SHP77 treated with DMSO at 0.1 percent for 48 hours (cell line): Measurements from ENCODE around the gene SNRK.

Experiments
- DNase-seq: peaks from one replicate; lab custom pipeline; 2025; lab: John Stamatoyannopoulos, UW

The SNRK gene

DNA sequence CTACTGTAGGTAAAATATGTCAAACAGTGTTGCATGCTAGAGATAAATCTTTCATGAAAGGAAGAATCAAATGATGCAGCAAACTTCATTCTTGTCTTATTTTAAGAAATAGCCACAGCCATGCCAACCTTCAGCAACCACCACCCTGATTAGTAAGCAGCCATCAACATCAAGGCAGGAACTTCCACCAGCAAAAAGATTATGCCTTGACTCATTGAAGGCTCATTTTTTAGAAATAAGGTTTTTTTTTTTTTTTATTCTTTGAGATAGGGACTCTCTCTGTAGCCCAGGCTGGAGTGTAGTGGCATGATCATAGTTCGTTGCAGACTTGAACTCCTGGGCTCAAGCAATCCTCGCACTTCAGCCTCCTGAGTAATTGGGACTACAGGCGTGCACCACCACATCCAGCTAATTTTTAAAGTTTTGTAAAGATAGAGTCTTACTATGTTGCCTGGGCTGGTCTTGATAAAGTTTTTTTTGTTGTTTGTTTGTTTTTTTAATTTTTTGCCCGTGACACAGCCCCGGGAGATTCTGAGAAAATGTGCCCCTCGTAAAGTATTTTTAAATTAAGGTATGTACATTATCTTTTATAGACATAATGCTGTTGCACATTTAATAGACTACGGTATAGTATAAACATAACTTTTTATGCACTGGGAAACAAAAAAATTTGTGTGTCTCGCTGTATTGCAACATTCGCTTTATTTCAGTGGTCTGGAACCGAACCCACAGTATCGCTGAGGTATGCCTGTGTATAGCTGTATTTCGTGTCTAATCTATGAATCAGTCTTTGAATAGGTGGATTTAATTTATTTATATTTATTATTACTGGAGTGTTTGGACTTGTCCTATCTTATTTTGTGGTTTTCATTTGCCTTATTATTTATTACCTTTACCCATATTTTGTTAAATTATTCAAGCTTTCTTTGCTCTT is 23.3 kb downstream of the SNRK start:
- DNase-seq = no peak

DNA sequence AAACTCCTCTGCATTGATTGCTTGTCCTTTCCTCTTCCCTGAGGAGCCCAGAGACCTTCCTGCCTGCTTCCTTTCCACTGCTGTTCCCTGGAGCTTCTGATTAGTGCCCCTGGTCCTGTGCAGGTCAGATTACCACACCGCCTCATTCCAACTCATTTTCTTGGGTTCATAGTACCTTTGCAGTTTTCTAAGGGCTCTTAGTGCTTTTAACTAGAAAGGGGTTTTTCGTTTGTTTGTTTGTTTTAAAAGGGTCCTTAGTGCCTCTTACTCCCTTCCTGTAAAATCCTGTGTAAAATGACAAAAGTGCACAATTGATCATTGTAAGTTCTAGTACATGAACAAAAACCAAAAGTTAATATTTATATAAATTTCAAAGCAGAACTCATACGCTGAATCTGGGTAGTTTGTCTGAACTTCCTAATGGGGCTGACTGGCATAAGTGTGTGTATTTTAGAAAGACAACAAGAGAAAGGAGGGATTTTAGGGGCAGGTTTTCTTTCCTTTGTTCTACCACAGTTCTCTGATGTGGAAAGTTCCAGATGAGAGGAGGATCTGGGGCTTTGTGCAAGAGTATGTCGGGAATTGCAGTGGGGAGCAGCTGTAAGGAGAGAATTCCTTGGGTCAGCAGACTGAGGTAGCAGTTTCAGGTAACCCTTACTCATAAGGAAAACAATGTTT is 30.6 kb downstream of the SNRK start:
- no peak for DNase-seq

DNA sequence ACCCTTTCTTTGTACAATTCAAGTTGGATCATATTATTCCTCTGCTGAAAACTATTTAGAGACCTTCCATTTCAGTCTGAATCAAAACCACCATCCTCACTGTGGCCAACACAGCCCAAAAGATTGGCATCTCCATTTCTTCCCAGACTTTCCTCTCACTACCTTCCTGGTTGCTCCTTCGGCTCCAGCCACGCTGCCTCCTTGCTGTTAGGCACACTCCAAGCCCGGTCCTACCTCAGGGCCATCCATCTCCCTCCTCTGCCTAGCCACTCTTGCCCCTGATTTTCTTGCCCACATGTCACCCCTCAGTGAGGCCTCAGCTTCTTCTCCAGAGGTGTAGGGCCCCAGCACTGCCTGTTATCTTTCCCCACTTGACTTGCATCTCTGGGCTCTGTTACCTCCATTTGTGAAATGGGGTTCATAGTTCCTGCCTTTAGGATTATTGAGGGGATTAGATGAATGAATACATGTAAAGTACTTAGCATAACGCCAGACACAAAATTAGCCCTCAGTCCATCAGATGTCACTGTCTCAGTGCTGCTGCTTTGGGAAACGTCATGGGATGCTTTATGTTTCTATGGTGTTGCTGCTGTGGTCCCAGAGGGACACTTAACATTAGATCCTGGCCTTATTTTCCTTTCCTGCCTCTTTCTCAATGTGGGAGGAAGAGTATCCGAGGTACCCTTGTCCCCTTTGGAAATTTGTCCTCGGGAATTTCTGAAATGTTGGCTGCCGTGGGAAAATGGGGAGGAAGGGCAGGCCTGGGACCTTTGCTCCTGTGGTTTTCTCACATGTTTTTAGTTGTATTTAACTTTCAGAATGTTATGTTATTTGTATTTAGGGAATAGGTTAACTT is 31.3 kb downstream of the SNRK start:
- no peak for DNase-seq

- DNase-seq = no peak
Observed at GRCh38 chr3:43319376-43319775, 33.0 kb downstream of the SNRK start.

DNA sequence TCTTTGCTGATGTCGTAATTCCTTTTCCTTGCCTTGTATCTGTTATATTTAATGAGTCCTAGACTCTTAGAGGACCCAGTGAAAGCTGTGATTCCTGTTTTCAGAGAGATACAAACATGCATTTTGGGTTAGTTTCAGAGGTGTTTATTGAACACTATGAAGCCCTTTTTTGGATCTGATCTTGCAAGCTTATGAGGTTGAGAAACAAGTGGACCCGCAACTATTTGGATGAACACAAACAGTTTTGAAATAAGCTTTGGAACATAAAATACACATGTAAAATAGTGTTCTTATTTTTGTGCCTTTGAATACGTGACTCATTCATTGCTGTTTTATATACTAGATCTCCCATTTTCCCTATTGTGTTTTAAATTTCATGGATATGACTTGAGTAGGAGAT is 33.5 kb downstream of the SNRK start:
- DNase-seq = no peak

DNA sequence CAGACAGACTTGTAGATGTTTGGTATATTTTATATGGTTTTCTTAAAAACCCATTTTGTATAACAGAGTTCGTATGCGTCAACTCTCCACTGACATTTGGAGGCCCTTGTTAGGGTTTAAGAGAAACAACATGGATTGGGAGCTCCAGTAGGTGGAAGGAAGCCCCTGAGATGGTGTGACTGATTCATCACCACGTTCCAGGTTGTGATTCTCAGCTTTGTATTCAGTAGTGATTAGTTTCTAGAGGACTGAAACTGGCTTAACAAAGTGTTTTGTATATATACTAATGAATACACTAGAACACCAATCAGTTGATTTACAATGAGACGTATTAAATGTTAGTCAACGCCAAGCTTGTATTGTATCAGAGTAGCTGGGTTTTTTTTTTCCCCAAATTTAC is 33.9 kb downstream of the SNRK start:
- no peak for DNase-seq

DNA sequence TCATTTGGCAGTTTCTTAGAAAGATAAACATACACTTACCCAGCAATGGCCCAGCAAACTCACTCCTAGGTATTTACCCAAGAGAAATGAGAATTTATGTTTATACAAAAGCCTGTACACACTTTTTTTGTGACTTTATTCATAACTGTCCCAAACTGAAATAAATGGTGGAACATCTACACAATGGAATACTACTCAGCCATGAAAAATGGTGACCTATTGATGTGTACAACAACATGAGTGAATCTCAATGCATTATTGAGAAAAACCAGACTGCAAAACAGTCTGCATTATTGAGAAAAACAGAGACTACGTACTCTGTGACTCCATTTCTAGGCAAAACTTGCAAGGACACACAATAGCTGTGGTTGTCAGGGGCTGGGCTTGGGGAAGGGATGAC is 37.2 kb downstream of the SNRK start:
- DNase-seq = no peak

DNA sequence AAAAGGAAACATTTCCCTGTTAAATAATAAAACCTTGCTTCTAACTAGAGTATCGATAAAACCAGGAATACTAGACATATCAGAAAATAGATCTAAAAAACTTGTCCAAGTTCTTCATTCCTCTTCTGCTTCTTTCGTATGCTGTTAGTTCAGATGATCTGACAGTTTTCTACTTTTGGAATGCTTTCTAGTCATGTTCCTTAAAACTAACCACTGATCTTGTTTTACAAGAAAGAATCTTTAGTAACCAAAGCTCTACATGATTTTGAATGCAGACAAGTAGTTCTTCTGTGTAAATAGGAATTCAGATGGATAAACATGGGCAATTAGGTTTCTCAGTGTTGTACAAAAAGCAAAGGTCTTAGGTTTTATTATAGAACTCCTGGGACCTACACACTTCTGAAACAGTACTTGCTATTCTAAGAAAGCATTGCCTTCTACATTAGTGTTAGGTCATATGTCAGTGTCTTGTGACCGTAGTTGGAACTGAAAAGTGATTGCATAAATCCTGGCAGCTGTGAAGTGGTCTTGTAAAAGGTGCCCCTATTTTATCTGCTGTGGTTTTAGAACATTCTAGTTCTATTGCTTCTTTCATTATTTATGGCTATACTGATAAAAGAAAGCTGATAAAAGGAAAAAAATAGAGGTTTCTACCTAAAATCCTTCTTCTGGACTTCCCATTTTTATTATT is 40.7 kb downstream of the SNRK start:
- DNase-seq = no peak

DNA sequence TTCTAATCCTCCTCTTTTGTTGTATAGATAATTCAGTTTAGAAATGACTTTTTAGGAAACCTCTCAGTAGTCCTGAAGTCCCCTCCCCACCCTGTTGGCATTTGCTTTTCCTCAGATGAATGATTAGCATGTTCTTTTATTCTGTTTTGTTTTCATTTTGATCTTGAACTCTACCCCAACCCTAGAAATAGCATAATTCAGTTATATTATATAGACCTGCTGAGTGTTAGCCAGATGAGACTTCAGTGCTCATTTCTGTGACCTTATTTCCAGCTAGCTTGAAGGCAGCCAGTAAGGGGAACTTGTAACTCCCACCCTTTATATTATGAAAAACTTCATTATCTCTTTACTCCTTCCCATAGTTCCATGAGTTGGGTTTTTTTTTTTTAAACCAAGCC is 41.2 kb downstream of the SNRK start:
- DNase-seq = no peak

- no peak for DNase-seq
Observed at GRCh38 chr3:43328653-43329052, 42.3 kb downstream of the SNRK start.

DNA sequence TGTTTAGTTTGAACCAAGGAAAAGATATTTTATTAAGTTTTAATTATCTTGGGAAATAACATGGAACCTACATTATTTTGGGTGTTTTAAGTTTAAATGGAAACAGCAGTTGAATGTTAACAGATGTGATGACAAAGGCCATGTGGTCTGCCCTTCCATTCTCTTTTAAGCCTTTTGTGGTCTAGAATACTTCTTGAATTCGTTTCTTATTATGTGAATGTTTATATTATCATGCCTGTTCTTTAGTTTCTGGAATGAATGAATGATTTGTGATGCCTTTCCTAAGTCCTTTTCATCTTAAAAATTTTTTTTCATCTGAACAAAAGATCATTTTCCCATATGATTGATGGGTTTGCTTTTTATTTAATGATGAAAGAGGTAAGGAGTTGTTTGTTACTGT is 44.6 kb downstream of the SNRK start:
- no peak for DNase-seq

DNA sequence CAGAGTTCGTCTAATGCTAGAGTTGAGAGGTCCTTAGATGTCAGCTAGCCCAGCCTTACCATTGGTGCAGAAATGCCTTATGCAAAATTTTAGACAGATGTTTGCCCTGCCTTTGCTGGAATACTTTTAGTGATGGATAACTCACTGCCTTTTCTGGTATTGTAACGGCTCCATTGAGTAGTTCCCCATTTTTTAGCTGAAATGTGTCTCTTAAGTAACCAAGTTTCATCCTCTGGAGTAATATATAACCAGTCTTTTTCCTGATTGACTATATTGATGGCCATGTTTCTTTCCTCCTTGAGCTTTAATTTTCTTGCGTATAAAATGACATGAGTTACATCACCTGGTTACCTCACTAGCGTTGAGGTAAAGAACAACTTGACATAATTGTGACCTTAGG is 45.0 kb downstream of the SNRK start:
- no peak for DNase-seq

DNA sequence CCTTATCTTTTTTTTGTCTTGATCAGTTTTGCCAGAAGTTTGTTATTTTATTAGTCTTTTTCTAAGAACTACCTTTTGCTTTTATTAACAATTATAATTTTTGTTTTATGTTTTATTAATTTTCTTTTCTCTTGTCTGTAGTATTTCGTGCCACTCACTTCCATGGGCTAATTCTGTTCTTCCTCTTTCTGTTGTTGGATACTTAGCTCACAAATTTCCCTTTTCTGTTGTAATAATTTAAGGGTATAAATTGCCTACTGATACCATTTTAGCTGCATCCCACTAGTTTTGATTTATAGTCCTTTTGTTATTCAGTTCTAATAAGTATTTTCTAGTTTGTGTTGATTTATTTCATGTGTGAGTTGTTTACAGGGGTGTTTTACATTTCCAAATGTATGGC is 48.6 kb downstream of the SNRK start:
- DNase-seq = no peak

GRCh38 chr3:43335799-43336198 is 49.5 kb downstream of the SNRK start:
- DNase-seq = no peak

GRCh38 chr3:43338295-43338694 is 52.0 kb downstream of the SNRK start:
- DNase-seq = no peak

DNA sequence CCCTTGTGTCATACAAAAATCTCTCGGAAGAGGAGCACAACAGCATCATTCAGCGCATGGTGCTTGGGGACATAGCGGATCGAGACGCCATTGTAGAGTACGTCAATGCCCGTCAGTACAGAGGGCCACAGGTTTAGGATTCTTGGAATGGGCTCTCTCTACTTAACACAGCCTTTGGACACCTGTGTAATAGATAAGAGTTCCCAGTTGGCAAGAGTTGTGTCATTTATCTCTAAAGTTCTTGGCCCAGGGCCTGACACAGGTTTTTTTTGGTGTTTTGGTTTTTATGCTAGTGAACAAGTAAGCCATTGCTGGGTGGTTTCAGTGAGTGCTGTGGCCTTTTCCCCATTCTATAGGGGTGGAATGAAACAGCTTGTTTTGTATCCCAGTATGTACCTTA is 54.1 kb downstream of the SNRK start:
- no peak for DNase-seq

DNA sequence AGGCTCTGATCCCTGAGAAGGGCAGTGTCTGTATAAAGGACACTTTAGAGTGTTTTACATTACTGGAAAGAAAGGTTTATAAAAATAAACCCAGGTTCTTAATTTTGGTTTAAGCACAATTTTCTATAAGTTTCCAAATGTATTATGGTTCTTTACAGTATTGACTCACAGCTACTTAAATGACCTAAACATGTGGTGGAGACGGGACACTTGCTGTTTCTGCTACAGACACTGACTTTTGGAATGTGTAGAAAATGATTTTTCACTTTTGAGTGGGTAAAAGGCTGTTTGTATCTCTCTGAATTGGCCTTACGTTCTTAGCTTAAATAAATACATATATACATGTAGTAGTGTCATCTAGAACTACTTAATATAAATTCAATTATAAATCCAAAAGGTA is 55.4 kb downstream of the SNRK start:
- no peak for DNase-seq

DNA sequence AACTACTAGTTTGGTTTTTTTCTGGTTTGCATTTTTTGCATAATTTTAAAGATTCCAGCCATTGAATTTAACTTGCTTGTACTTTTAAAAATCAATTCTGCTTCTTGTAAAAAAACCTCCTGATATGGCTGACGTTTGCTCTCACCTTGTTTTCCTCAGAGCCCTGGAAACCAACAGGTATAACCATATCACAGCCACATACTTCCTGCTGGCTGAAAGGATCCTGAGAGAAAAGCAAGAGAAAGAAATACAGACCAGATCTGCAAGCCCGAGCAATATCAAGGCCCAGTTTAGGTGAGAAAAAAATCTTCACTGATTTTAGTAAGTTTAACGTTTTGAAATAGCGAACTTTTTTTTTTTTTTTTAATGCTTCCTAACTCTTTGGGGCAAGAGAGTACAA is 56.8 kb downstream of the SNRK start:
- DNase-seq = no peak

- DNase-seq = no peak
Observed at GRCh38 chr3:43343815-43344214, 57.5 kb downstream of the SNRK start.

DNA sequence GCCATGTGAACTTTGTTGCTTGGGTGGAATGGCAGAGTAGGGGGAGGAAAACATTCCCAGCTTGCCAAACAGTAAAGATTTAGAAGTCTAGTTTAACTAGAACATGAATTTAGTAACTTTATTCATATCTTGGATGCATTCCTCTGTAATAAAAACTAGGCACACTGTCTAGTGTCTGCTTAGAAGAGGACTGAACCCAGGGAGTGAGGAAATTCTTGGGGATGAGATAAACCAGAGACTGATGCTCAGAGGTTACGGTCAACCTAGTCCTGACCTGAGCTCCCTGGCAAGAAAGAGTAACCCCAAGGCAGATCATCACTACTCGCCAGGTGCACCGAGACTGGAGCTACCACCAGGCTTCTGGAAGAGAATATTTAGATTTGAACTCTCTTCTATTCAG is 58.2 kb downstream of the SNRK start:
- DNase-seq = no peak

GRCh38 chr3:43345246-43345645 is 58.9 kb downstream of the SNRK start:
- DNase-seq = no peak

DNA sequence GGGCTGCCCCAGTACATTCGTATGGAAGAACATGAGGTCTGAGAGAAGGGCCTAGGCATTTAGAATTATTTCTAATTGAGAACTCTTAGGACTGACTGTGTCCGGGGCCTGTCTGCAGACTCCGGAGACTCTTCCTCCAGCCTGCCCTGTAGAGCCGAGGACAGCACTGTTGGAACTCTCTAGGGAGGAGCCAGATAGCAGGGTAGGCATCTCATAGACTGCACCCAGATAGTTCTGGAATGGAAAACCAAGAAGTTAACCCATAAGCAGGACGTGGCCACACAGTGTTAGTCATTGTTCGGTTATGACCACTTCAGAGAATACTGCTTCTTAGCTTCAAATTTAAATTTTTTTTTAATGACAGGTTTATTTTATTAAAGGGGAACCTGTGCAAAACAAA is 59.5 kb downstream of the SNRK start:
- no peak for DNase-seq
